Left renal cortex interstitium (tissue), 4 donors: ENCODE data around the gene SUZ12. TPM values are rescaled to one million over a fixed set of nuclear protein-coding genes. Genes with fewer than 3 reads are reported as not detected.
"Not testable (repeated sequence)": the region's sequence is repeated elsewhere in the genome, so short reads cannot be mapped to it uniquely, and the experiment has no call there.

Experiments
- DNase-seq, 4 donors: peaks; one replicate each; pipeline ENCODE4 v3.0.0-alpha.2; 2013; ENCODE audit warnings: low read depth in 4 of 4, low spot score in 2 of 4, missing footprints in 1 of 4
- polyA plus RNA-seq, 4 donors: library from polyadenylated mRNA; unstranded; fragments of 120-200 nt; gene quantifications; one replicate each; pipeline ENCODE4 v1.2.1, GENCODE V29; 2013; ENCODE audit not compliant: insufficient read length in 4 of 4

Gene SUZ12
- polyA plus RNA-seq, 4 donors = 42.4 to 51.0 (median 46.4) TPM

GRCh38 chr17:32033223-32033622 is 96.4 kb downstream of the SUZ12 start:
- DNase-seq = no peak

DNA sequence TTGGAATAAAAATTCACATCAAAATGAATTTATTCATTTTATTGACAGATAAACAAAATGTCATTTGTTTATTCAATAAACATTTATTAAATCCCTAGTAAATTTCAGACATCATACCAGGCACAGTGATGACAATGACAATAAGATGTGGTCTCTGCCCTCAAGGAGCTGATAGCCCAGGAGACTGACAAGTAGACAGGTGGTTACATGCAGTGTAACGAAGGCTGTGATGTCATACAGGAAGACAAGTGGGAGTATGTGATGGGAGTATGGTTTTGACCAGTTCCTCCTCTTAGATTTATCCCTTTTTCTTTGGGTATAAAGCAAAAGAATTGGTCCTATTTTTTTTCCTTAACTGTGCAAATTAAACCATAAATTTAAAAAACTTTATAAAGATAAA is 97.0 kb downstream of the SUZ12 start:
- not testable (repeated sequence) for DNase-seq

GRCh38 chr17:32040246-32040645 is 103.4 kb downstream of the SUZ12 start:
- DNase-seq = not testable (repeated sequence)

- not testable (repeated sequence) for DNase-seq
These were observed 104.6 kb downstream of the SUZ12 start for GRCh38 chr17:32041306-32041875.

DNA sequence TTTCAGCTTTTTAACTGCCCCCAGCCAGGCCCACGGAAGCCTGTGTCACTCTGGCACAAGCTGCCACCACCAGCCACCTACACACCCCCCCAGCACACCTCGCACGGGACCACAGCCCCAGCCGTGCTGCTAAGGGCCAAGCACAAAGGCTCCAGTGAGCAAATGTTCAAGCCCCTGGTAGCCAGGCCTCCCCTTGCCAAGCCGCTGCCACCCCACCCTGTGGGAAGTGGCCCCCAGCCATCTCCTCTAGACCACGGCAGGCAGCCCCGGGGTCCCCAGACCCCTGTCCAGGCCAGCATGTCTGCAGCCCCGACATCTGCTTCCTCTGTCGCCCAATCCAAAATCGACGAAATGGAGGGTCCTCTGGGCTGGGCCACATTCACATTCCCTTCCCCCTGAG is 105.5 kb downstream of the SUZ12 start:
- DNase-seq = not testable (repeated sequence)

DNA sequence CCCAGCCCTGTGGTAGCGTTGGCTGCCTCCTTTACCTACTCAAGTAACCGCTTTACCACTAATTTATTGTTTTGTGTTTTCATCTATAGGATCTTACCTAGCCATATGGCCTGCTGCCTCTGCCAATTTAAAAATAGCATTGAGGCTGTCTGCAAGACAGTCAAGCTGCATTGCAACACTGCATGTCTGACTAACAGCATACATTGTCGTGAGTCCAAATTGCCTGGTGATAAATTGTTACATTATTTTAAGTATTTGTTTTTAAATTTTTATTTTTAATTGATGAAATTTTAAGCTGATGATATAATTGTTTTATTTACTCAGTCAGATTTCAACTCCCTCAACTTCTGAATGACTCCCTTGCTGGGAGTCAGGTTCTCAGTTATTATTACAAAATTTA is 108.8 kb downstream of the SUZ12 start:
- DNase-seq = not testable (repeated sequence)

- not testable (repeated sequence) for DNase-seq
These were observed 110.9 kb downstream of the SUZ12 start for GRCh38 chr17:32047663-32048062.

Other genes with a start within 250 kb of the SUZ12 start
- gene COPRS, start 77.8 kb upstream of the SUZ12 start, polyA plus RNA-seq = 10 to 100 TPM; 36.9 to 54.1 (median 45.0) TPM
- gene UTP6, start 35.3 kb upstream of the SUZ12 start, polyA plus RNA-seq = 100 to 1,000 TPM in 1 of 4 donors, 10 to 100 TPM in 3; 63.2 to 101 (median 74.2) TPM
- 10 to 100 TPM; 15.7 to 37.7 (median 22.6) TPM for gene LRRC37B, start 70.4 kb downstream of the SUZ12 start, polyA plus RNA-seq
- gene RHOT1, start 205.5 kb downstream of the SUZ12 start, polyA plus RNA-seq = 10 to 100 TPM; 46.0 to 61.2 (median 52.5) TPM